Parathyroid adenoma (tissue), 2 donors: ENCODE data around the gene KCP.

Source experiments
- H2AFZ ChIP-seq: fragments of 300-600 bp; sonication (generic); one replicate; pipeline ENCODE4 v1.7.0; 2017; ENCODE audit warnings: antibody characterized with exemption, mild to moderate bottlenecking
- H3K27ac ChIP-seq: fragments of 300-600 bp; sonication (generic); one replicate; pipeline ENCODE4 v1.7.0; 2017
- H3K27me3 ChIP-seq: fragments of 300-600 bp; sonication (generic); one replicate; pipeline ENCODE4 v1.7.0; 2017; ENCODE audit warnings: low read length; ENCODE audit not compliant: control insufficient read depth, insufficient read depth
- H3K36me3 ChIP-seq: fragments of 300-600 bp; sonication (generic); one replicate; pipeline ENCODE4 v1.7.0; 2017; ENCODE audit warnings: low read length; ENCODE audit not compliant: control insufficient read depth, insufficient read depth
- H3K4me1 ChIP-seq: fragments of 300-600 bp; sonication (generic); one replicate; pipeline ENCODE4 v1.7.0; 2017; ENCODE audit warnings: control low read depth
- H3K4me2 ChIP-seq: fragments of 300-600 bp; sonication (generic); one replicate; pipeline ENCODE4 v1.7.0; 2017; ENCODE audit warnings: low read length
- H3K4me3 ChIP-seq: fragments of 300-600 bp; sonication (generic); one replicate; pipeline ENCODE4 v1.7.0; 2017; ENCODE audit warnings: low read depth, low read length
- H3K79me2 ChIP-seq: fragments of 300-600 bp; sonication (generic); one replicate; pipeline ENCODE4 v1.7.0; 2017; ENCODE audit warnings: control low read depth
- H3K9ac ChIP-seq: fragments of 300-600 bp; sonication (generic); one replicate; pipeline ENCODE4 v1.7.0; 2017; ENCODE audit warnings: mild to moderate bottlenecking
- H3K9me3 ChIP-seq: fragments of 300-600 bp; sonication (generic); one replicate; pipeline ENCODE4 v1.7.0; 2017; ENCODE audit warnings: low read length; ENCODE audit not compliant: control insufficient read depth
- CTCF ChIP-seq: fragments of 300-600 bp; sonication (generic); IDR thresholded peaks from one replicate; pipeline ENCODE4 v1.7.0; 2017; ENCODE audit warnings: antibody characterized with exemption, mild to moderate bottlenecking
- donor health status: primary hyperparathyroidism.

The KCP gene

GRCh38 chr7:128859232-128860157, 51.0 kb downstream of the KCP start:
- no peak for TF ChIP-seq CTCF
- peak overlapping the region; percentile 43 for H3K27ac ChIP-seq

GRCh38 chr7:128858380-128859231, 51.9 kb downstream of the KCP start:
- H3K4me1 ChIP-seq, result peaks cover 22% of the 10 kb centered on the region
- no peaks in the 10 kb centered on the region for H3K27me3 ChIP-seq
- H3K27ac ChIP-seq, result no peak overlapping the region
- H3K4me2 ChIP-seq, result no peak overlapping the region
- no peak for TF ChIP-seq CTCF
- H3K36me3 ChIP-seq, result no peaks in the 10 kb centered on the region
- H2AFZ ChIP-seq, result no peak overlapping the region
- no peaks in the 10 kb centered on the region for H3K9me3 ChIP-seq
- no peak overlapping the region for H3K9ac ChIP-seq
- no peaks in the 10 kb centered on the region for H3K79me2 ChIP-seq
- no peak overlapping the region for H3K4me3 ChIP-seq

More at GRCh38 chr7:128859232-128860157, 51.0 kb downstream of the KCP start:
- no peaks in the 10 kb centered on the region for H3K79me2 ChIP-seq
- no peak overlapping the region for H3K9ac ChIP-seq
- H3K4me1 ChIP-seq, result peaks cover 28% of the 10 kb centered on the region
- no peaks in the 10 kb centered on the region for H3K36me3 ChIP-seq
- H3K4me2 ChIP-seq, result peak overlapping the region; percentile 9
- H3K4me3 ChIP-seq, result no peak overlapping the region
- no peaks in the 10 kb centered on the region for H3K27me3 ChIP-seq
- no peaks in the 10 kb centered on the region for H3K9me3 ChIP-seq
- peak overlapping the region; percentile 82 for H2AFZ ChIP-seq

- no peaks in the 10 kb centered on the region for H3K9me3 ChIP-seq
- peaks cover 16% of the 10 kb centered on the region for H3K4me1 ChIP-seq
- no peaks in the 10 kb centered on the region for H3K27me3 ChIP-seq
- H3K4me2 ChIP-seq, result no peak overlapping the region
- H3K36me3 ChIP-seq, result no peaks in the 10 kb centered on the region
- H3K4me3 ChIP-seq, result no peak overlapping the region
- no peak overlapping the region for H3K27ac ChIP-seq
- H3K79me2 ChIP-seq, result no peaks in the 10 kb centered on the region
- TF ChIP-seq CTCF, result no peak
- H3K9ac ChIP-seq, result no peak overlapping the region
- H2AFZ ChIP-seq, result no peak overlapping the region
These were observed 54.3 kb downstream of the KCP start for GRCh38 chr7:128856001-128856718.

GRCh38 chr7:128855559-128855958, 55.0 kb downstream of the KCP start:
- Histone ChIP-seq H3K27ac (no peak overlapping the region), H3K9ac (no peak overlapping the region), H3K9me3 (no peaks in the 10 kb centered on the region), H3K27me3 (no peaks in the 10 kb centered on the region), H2AFZ (no peak overlapping the region), H3K4me1 (peaks cover 10% of the 10 kb centered on the region), H3K36me3 (no peaks in the 10 kb centered on the region), H3K4me2 (no peak overlapping the region), H3K79me2 (no peaks in the 10 kb centered on the region), H3K4me3 (no peak overlapping the region)
- no peak for TF ChIP-seq CTCF
